Measurements from ENCODE around the gene NTN3. TPM values are rescaled to one million over a fixed set of nuclear protein-coding genes. Genes with fewer than 3 reads are reported as not detected.
"Not testable (repeated sequence)": the region's sequence is repeated elsewhere in the genome, so short reads cannot be mapped to it uniquely, and the experiment has no call there.

NTN3 gene
- total RNA-seq, 2 experiments from 2014 or later: 0.10 TPM; not detected in 1

DNA sequence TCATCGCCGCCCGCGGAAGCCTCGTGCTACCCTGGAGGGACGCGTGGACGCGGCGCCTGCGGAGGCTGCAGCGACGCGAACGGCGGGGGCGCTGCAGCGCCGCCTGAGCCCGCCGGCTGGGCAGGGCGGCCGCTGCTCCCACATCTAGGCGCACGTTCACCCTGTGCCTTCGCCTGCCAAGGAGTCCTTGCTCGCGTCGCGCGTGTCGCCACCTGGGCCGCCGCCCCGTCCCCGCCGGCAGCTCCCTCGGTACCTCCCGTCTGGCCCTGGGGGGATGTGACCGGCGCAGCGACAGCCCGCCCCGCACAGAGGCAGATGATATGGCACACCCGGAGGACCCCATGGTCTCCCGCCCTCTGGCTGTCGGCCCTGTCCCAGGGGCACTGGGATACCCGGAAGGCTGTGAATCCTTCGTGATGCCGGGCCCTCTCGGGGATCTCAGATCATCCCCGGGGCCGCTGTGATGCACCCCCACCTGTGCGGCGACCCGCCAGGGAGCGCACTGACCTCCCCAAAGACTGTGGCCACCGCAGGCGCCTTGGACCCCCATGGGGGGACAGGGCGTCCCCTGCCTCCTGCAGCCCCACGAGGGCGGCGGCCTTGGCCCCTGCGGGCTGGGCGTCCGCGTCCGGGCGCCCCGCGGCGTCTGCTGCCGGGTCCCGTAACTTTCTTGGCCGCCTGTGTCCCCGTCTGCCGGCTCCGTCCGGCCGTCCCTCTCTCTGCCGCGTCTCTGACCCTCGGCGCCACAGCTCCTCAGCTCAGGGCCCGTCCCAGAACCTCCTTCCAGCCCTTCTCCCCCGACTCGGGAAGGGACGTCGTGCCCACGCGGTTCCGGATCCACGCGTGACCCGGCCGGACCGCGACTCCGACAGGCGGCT, 3.1 kb downstream of the NTN3 start:
- DNase-seq: peak; percentile 68
- CTCF ChIA-PET: interaction anchor here (0.7 to 1.5 kb wide), 6 partner anchors 11 to 44 kb away, joined by 3 to 4 read pairs (median 4); partner anchors contain the start of gene TEDC2
- Mint-ChIP-seq H3K27ac (peak overlapping the region; percentile 73), H3K4me3 (peak overlapping the region; percentile 77), H3K36me3 (ENCODE audit: low read depth) (no peaks in the 10 kb centered on the region), H3K27me3 (ENCODE audit: low read depth) (peaks cover 22% of the 10 kb centered on the region), H3K9me3 (ENCODE audit: insufficient read depth) (no peaks in the 10 kb centered on the region), H3K4me1 (ENCODE audit: low read depth) (peaks cover 26% of the 10 kb centered on the region)
- peak; percentile 70 for ATAC-seq
- POLR2A ChIA-PET: interaction anchor here (0.6 to 1.3 kb wide), 3 partner anchors 14 to 40 kb away, joined by 3 to 4 read pairs (median 4); partner anchors contain the start of gene ATP6V0C

GRCh38 chr16:2474877-2475412, 3.8 kb downstream of the NTN3 start, which contains the start of gene TBC1D24:
Gene TBC1D24, plus strand, starts transcription at chr16:2475127. Its CDS starts 21,022 bp downstream, at chr16:2496149.
- CTCF ChIA-PET: interaction anchor here (0.7 to 1.5 kb wide), 6 partner anchors 12 to 44 kb away, joined by 3 to 4 read pairs (median 4); partner anchors contain the start of gene TEDC2
- Mint-ChIP-seq H3K9me3 (ENCODE audit: insufficient read depth) (no peaks in the 10 kb centered on the region), H3K27me3 (ENCODE audit: low read depth) (peaks cover 17% of the 10 kb centered on the region), H3K4me3 (peak within 1 kb of the TSS; percentile 77), H3K4me1 (ENCODE audit: low read depth) (peaks cover 23% of the 10 kb centered on the region), H3K36me3 (ENCODE audit: low read depth) (no peaks in the 10 kb centered on the region), H3K27ac (peak within 1 kb of the TSS; percentile 73)
- ATAC-seq (peak; percentile 73), DNase-seq (peak; percentile 85)
- POLR2A ChIA-PET: interaction anchor here (0.6 to 1.3 kb wide), 3 partner anchors 14 to 39 kb away, joined by 3 to 4 read pairs (median 4); partner anchors contain the start of gene ATP6V0C

- Mint-ChIP-seq H3K4me1 (ENCODE audit: low read depth) (peaks cover 23% of the 10 kb centered on the region), H3K36me3 (ENCODE audit: low read depth) (no peaks in the 10 kb centered on the region), H3K4me3 (peak overlapping the region; percentile 62), H3K27ac (no peak overlapping the region), H3K27me3 (ENCODE audit: low read depth) (peaks cover 11% of the 10 kb centered on the region), H3K9me3 (ENCODE audit: insufficient read depth) (no peaks in the 10 kb centered on the region)
- DNase-seq (peak; percentile 70), ATAC-seq (peak; percentile 31)
- ChIA-PET POLR2A (interaction anchor here (0.9 kb wide), 1 partner anchor 38 kb away, joined by 4 read pairs; the partner anchor contains the start of gene ATP6V0C), CTCF (interaction anchor here (1.0 to 1.5 kb wide), 2 partner anchors 12 to 45 kb away, joined by 3 to 4 read pairs; no protein-coding TSS in a partner anchor)
Measured at GRCh38 chr16:2475413-2476344, 4.6 kb downstream of the NTN3 start.

DNA sequence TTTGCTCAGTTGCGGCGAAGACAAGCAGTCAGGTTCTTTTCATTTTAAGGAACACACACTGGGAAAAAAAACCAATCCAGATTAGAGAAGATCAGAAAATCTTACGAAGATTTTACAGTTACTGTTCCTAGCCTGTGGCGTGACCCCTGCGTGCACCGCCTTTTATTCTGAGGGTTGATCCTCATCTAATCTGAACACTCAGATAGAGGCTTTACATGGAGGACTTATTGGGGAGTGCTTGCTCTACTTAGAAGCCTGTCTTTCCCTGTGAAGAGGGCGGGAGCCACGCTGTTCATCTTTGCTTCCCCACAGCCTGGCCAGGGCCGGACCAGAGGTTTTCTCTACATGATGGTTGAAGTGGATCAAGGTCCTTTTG, 5.2 kb downstream of the NTN3 start:
- ChIA-PET CTCF (interaction anchor here (1.7 kb wide), 1 partner anchor 25 kb away, joined by 5 read pairs; no protein-coding TSS in a partner anchor), POLR2A (interaction anchor here (0.9 kb wide), 1 partner anchor 17 kb away, joined by 5 read pairs; no protein-coding TSS in a partner anchor)
- Mint-ChIP-seq H3K27me3 (ENCODE audit: low read depth) (peaks cover 11% of the 10 kb centered on the region), H3K4me1 (ENCODE audit: low read depth) (peaks cover 23% of the 10 kb centered on the region), H3K27ac (no peak overlapping the region), H3K9me3 (ENCODE audit: insufficient read depth) (no peaks in the 10 kb centered on the region), H3K36me3 (ENCODE audit: low read depth) (no peaks in the 10 kb centered on the region), H3K4me3 (peak overlapping the region; percentile 62)
- ATAC-seq (no peak), DNase-seq (no peak)

GRCh38 chr16:2476741-2477140, 5.6 kb downstream of the NTN3 start:
- ChIA-PET POLR2A (interaction anchor here (0.9 kb wide), 1 partner anchor 18 kb away, joined by 5 read pairs; no protein-coding TSS in a partner anchor), CTCF (interaction anchor here (1.7 kb wide), 1 partner anchor 24 kb away, joined by 5 read pairs; no protein-coding TSS in a partner anchor)
- ATAC-seq (no peak), DNase-seq (no peak)
- Mint-ChIP-seq H3K4me1 (ENCODE audit: low read depth) (peaks cover 23% of the 10 kb centered on the region), H3K36me3 (ENCODE audit: low read depth) (no peaks in the 10 kb centered on the region), H3K27ac (no peak overlapping the region), H3K9me3 (ENCODE audit: insufficient read depth) (no peaks in the 10 kb centered on the region), H3K27me3 (ENCODE audit: low read depth) (peaks cover 11% of the 10 kb centered on the region), H3K4me3 (peak overlapping the region; percentile 26)

DNA sequence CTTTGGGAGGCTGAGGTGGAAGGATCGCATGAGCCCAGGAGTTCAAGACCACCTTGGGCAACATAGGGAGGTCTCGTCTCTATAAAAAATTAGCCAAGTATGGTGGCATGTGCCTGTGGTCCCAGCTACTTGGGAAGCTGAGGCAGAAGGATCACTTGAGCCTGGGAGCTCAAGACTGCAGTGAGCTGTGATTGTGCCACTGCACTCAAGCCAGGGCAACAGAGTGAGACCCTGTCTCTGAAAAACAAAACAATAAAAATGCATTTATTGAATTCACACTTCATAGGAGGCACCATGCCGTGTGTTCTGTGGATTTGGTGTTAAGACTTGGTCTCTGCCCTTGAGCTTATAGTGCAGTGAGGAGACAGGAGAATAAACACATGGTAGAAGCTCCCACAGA, 6.2 kb downstream of the NTN3 start:
- ChIA-PET POLR2A (interaction anchor here (0.9 kb wide), 1 partner anchor 18 kb away, joined by 5 read pairs; no protein-coding TSS in a partner anchor), CTCF (interaction anchor here (1.7 kb wide), 1 partner anchor 24 kb away, joined by 5 read pairs; no protein-coding TSS in a partner anchor)
- H3K27ac Mint-ChIP-seq: no peak overlapping the region
- no peaks in the 10 kb centered on the region for H3K9me3 Mint-ChIP-seq (ENCODE audit: insufficient read depth)
- peaks cover 23% of the 10 kb centered on the region for H3K4me1 Mint-ChIP-seq (ENCODE audit: low read depth)
- ATAC-seq (no peak), DNase-seq (no peak)
- no peak overlapping the region for H3K4me3 Mint-ChIP-seq
- no peaks in the 10 kb centered on the region for H3K36me3 Mint-ChIP-seq (ENCODE audit: low read depth)
- peaks cover 7% of the 10 kb centered on the region for H3K27me3 Mint-ChIP-seq (ENCODE audit: low read depth)

DNA sequence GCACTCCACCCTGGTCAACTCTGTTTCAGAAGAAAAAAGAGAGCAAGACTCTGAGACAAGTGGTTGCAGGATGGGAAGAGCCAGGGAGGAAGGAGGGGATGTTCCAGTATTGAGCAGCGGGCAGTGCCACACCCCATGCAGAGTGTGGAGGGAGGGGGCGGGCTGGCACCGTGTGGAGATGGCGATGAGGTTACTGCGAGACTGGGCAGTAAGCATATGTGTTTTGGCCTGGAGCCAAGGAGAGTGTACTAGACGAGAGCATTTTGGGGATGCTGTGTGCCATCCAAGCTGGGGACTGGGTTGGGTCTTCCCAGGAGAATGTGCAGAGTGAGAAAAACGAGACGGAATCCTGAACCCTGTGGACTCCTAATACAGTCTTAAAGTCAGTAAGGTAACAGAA, 7.2 kb downstream of the NTN3 start:
- ATAC-seq (no peak), DNase-seq (no peak)
- peaks cover 19% of the 10 kb centered on the region for H3K4me1 Mint-ChIP-seq (ENCODE audit: low read depth)
- H3K36me3 Mint-ChIP-seq (ENCODE audit: low read depth): no peaks in the 10 kb centered on the region
- CTCF ChIA-PET: interaction anchor here (1.1 kb wide), 1 partner anchor 23 kb away, joined by 4 read pairs; no protein-coding TSS in a partner anchor
- POLR2A ChIA-PET: no interaction called here
- no peaks in the 10 kb centered on the region for H3K9me3 Mint-ChIP-seq (ENCODE audit: insufficient read depth)
- no peak overlapping the region for H3K4me3 Mint-ChIP-seq
- no peak overlapping the region for H3K27ac Mint-ChIP-seq
- H3K27me3 Mint-ChIP-seq (ENCODE audit: low read depth): peaks cover 1% of the 10 kb centered on the region

DNA sequence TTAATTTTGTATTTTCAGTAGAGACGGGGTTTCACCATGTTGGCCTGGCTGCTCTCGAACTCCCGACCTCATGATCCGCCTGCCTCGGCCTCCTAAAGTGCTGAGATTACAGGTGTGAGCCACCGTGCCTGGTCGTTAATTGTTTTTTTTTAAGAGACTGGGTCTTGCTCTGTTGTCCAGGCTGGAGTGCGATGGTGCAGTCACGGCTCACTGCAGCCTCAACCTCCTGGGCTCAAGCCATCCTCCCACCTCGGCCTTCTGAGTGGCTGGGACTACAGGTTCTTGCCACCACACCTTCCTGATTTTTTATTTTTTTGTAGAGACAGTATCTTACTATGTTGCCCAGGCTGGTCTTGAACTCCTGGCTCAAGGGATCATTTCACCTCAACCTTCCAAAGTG, 8.9 kb downstream of the NTN3 start:
- H3K4me1 Mint-ChIP-seq (ENCODE audit: low read depth): peaks cover 17% of the 10 kb centered on the region
- H3K36me3 Mint-ChIP-seq (ENCODE audit: low read depth); H3K9me3 Mint-ChIP-seq (ENCODE audit: insufficient read depth); ATAC-seq; H3K4me3 Mint-ChIP-seq; H3K27me3 Mint-ChIP-seq (ENCODE audit: low read depth); POLR2A ChIA-PET; DNase-seq; CTCF ChIA-PET; H3K27ac Mint-ChIP-seq: not testable (repeated sequence)

DNA sequence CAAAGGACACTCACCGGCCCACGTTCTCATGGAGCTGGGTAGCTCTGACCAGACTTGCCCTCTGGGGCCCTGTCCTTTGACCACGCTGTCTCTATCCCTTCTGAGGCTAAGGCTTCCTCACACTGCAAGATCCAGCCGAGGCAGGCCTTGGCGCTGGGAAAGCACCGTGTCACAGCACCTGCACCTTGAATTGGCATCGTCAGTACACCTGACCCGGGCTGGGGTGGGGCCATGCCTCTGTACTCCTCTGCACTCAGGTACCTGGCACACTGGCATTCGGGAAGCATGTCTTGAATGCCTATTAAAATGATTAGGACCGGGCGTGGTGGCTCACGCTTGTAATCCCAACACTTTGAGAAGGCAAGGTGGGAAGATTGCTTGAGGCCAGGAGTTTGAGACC, 9.9 kb downstream of the NTN3 start:
- DNase-seq (no peak), ATAC-seq (no peak)
- Mint-ChIP-seq H3K27me3 (ENCODE audit: low read depth) (no peaks in the 10 kb centered on the region), H3K4me1 (ENCODE audit: low read depth) (peaks cover 19% of the 10 kb centered on the region), H3K36me3 (ENCODE audit: low read depth) (no peaks in the 10 kb centered on the region), H3K9me3 (ENCODE audit: insufficient read depth) (no peaks in the 10 kb centered on the region), H3K4me3 (no peak overlapping the region), H3K27ac (no peak overlapping the region)
- POLR2A ChIA-PET: no interaction called here
- CTCF ChIA-PET: no interaction called here

DNA sequence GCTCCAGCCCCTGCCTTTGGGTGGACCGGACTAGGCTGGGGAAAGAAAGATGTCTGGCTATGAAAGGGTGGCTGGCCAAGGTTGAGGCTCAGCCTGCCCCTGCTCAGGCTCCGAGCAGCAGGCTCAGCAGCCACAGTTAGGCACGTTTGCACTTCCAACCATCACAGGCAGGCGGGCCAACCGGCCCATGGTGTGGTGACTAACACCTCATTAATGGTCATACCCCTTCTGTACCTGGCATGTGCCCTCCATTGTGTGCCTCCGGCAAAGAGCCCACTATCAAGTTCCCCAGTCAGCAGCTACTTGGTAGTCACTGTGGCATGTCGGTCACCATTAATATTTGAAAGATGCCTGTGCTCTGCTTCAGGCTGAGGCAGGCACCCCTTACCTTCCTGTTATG, 10.6 kb downstream of the NTN3 start:
- no peaks in the 10 kb centered on the region for H3K27me3 Mint-ChIP-seq (ENCODE audit: low read depth)
- peaks cover 19% of the 10 kb centered on the region for H3K4me1 Mint-ChIP-seq (ENCODE audit: low read depth)
- H3K36me3 Mint-ChIP-seq (ENCODE audit: low read depth): no peaks in the 10 kb centered on the region
- no peak overlapping the region for H3K4me3 Mint-ChIP-seq
- no peak overlapping the region for H3K27ac Mint-ChIP-seq
- POLR2A ChIA-PET: no interaction called here
- CTCF ChIA-PET: interaction anchor here (1.3 kb wide), 1 partner anchor 141 kb away, joined by 3 read pairs; the partner anchor contains the start of gene ABCA3
- ATAC-seq (no peak), DNase-seq (no peak)
- no peaks in the 10 kb centered on the region for H3K9me3 Mint-ChIP-seq (ENCODE audit: insufficient read depth)

GRCh38 chr16:2482249-2482648, 11.2 kb downstream of the NTN3 start:
- peaks cover 21% of the 10 kb centered on the region for H3K4me1 Mint-ChIP-seq (ENCODE audit: low read depth)
- no peak overlapping the region for H3K4me3 Mint-ChIP-seq
- POLR2A ChIA-PET: interaction anchor here (0.6 kb wide), 1 partner anchor 100 kb away, joined by 4 read pairs; no protein-coding TSS in a partner anchor
- no peaks in the 10 kb centered on the region for H3K27me3 Mint-ChIP-seq (ENCODE audit: low read depth)
- CTCF ChIA-PET: interaction anchor here (1.3 kb wide), 1 partner anchor 142 kb away, joined by 3 read pairs; the partner anchor contains the start of gene ABCA3
- DNase-seq: no peak
- no peak overlapping the region for H3K27ac Mint-ChIP-seq
- peaks cover 4% of the 10 kb centered on the region for H3K36me3 Mint-ChIP-seq (ENCODE audit: low read depth)
- no peak for ATAC-seq
- no peaks in the 10 kb centered on the region for H3K9me3 Mint-ChIP-seq (ENCODE audit: insufficient read depth)

Measured in activated CD8-positive, alpha-beta T cell treated with anti-CD3 and anti-CD28 coated beads, Interleukin-2, amount 10 ng/mL, durations not matched to agents 7 days and 5 days (primary cell).